Body of pancreas (tissue), 4 donors: ENCODE results near the gene BCAT1.

ENCODE experiments used
- POLR2A ChIP-seq, 3 donors: fragments of 450-650 bp; IDR thresholded peaks; one replicate each; pipeline ENCODE4 v1.6.1; 2016; ENCODE audit warnings: antibody characterized with exemption in 3 of 3, mild to moderate bottlenecking in 2 of 3
- TF ChIP-seq, protein P1 (sequence below), 7 experiments: fragments of 450-650 bp in 4 of 7; fragments of 200-600 bp in 3 of 7; sonication (generic) in 3 of 7; IDR thresholded peaks; one replicate each; pipeline ENCODE4 v1.5.1; 2016 to 2019; ENCODE audit warnings: antibody characterized with exemption in 7 of 7

- TF ChIP-seq, protein P1, sequence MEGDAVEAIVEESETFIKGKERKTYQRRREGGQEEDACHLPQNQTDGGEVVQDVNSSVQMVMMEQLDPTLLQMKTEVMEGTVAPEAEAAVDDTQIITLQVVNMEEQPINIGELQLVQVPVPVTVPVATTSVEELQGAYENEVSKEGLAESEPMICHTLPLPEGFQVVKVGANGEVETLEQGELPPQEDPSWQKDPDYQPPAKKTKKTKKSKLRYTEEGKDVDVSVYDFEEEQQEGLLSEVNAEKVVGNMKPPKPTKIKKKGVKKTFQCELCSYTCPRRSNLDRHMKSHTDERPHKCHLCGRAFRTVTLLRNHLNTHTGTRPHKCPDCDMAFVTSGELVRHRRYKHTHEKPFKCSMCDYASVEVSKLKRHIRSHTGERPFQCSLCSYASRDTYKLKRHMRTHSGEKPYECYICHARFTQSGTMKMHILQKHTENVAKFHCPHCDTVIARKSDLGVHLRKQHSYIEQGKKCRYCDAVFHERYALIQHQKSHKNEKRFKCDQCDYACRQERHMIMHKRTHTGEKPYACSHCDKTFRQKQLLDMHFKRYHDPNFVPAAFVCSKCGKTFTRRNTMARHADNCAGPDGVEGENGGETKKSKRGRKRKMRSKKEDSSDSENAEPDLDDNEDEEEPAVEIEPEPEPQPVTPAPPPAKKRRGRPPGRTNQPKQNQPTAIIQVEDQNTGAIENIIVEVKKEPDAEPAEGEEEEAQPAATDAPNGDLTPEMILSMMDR (IDR thresholded peaks at IDR 0.05): no peak
- TF ChIP-seq POLR2A (IDR thresholded peaks at IDR 0.05): no peak
These were observed 18.9 kb downstream of the BCAT1 start for GRCh38 chr12:24929953-24930352.
